HepG2 (cell line): ENCODE data around the gene PDIA6. TPM values are rescaled to one million over a fixed set of nuclear protein-coding genes. Genes with fewer than 3 reads are reported as not detected.

Experiments
- ARID2 ChIP-seq: sonication (generic); formaldehyde crosslinking; IDR thresholded peaks from 2 replicates; pipeline ENCODE4 v1.8.1; 2022; ENCODE audit warnings: mild to moderate bottlenecking, missing genetic modification reagents, borderline replicate concordance
- CBFB ChIP-seq: sonication (generic); formaldehyde crosslinking; IDR thresholded peaks from 2 replicates; pipeline ENCODE4 v1.4.0; 2020; ENCODE audit warnings: missing genetic modification reagents
- DDIT3 ChIP-seq: sonication (generic); formaldehyde crosslinking; IDR thresholded peaks from 2 replicates; pipeline ENCODE4 v1.4.0; 2020; ENCODE audit warnings: mild to moderate bottlenecking, missing genetic modification reagents
- ELK4 ChIP-seq: sonication (generic); formaldehyde crosslinking; IDR thresholded peaks from 2 replicates; pipeline ENCODE4 v1.9.0; 2021; ENCODE audit warnings: missing genetic modification reagents, borderline replicate concordance
- FOSL1 ChIP-seq: sonication (generic); formaldehyde crosslinking; IDR thresholded peaks from 2 replicates; pipeline ENCODE4 v1.9.0; 2021; ENCODE audit warnings: missing genetic modification reagents, borderline replicate concordance
- MNT ChIP-seq: fragments of 450-650 bp; IDR thresholded peaks from 2 replicates; pipeline ENCODE4 v1.6.1; 2016
- REXO4 ChIP-seq: sonication (generic); formaldehyde crosslinking; IDR thresholded peaks from 2 replicates; pipeline ENCODE4 v1.8.0; 2022; ENCODE audit warnings: missing genetic modification reagents, mild to moderate bottlenecking, borderline replicate concordance
- RXRA ChIP-seq: sonication (generic); formaldehyde crosslinking; IDR thresholded peaks from 2 replicates; pipeline ENCODE4 v1.5.1; 2020; ENCODE audit warnings: missing genetic modification reagents
- SATB2 ChIP-seq: sonication (generic); formaldehyde crosslinking; IDR thresholded peaks from 2 replicates; pipeline ENCODE4 v1.5.0; 2020; ENCODE audit warnings: missing genetic modification reagents
- TERF1 ChIP-seq: sonication (generic); formaldehyde crosslinking; IDR thresholded peaks from 2 replicates; pipeline ENCODE4 v1.8.0; 2022; ENCODE audit warnings: mild to moderate bottlenecking, missing genetic modification reagents, moderate library complexity
- YY1 ChIP-seq: IDR thresholded peaks from 2 replicates; pipeline ENCODE4 v1.6.1; 2011; ENCODE audit warnings: low read length, low read depth, moderate library complexity, mild to moderate bottlenecking; ENCODE audit not compliant: insufficient read depth, insufficient replicate concordance
- ZKSCAN1 ChIP-seq: fragments of 150-350 bp; IDR thresholded peaks from 2 replicates; pipeline ENCODE4 v1.6.1; 2014; ENCODE audit warnings: low read length
- ZNF260 ChIP-seq: sonication (generic); formaldehyde crosslinking; IDR thresholded peaks from 2 replicates; pipeline ENCODE4 v1.4.0; 2020; ENCODE audit warnings: missing genetic modification reagents, low read depth, mild to moderate bottlenecking, borderline replicate concordance
- ZNF274 ChIP-seq: sonication (generic); formaldehyde crosslinking; IDR thresholded peaks from 2 replicates; pipeline ENCODE4 v1.5.1; 2020; ENCODE audit warnings: mild to moderate bottlenecking, missing genetic modification reagents
- ZNF407 ChIP-seq: sonication (generic); formaldehyde crosslinking; IDR thresholded peaks from one replicate; pipeline ENCODE4 v1.5.1; 2020; ENCODE audit warnings: mild to moderate bottlenecking, missing genetic modification reagents; ENCODE audit errors: not compliant biosample characterization
- polyA plus RNA-seq, 8 experiments: library from polyadenylated mRNA; depleted of rRNA in 3 of 8; stranded (reverse) in 7 of 8; unstranded in 1 of 8; fragments of >200 nt; fragmentation: Illumina TruSeq in 4 of 8; extraction: Trizol in 4 of 8; gene quantifications; 2 replicates each; pipeline versions ENCODE4 v1.2.1 to v1.2.3, GENCODE V29; 2011 to 2016; ENCODE audit warnings: low read depth in 4 of 8, missing spikeins in 1 of 8, mixed read lengths in 1 of 8; ENCODE audit not compliant: insufficient read depth in 1 of 8
- total RNA-seq, 5 experiments: library from RNA; depleted of rRNA; stranded (reverse); fragments of >200 nt; fragmentation: Illumina TruSeq; extraction: Trizol; gene quantifications; 2 replicates each; pipeline ENCODE4 v1.2.3, GENCODE V29; 2016; ENCODE audit warnings: low read depth in 1 of 5

PDIA6 gene
- total and polyA plus RNA-seq, 2 of the 13 experiments (the other 11 are each of a cell fraction or from before 2014, with no cell fraction given) = 586 to 642 TPM

GRCh38 chr2:10835052-10835970, 22.7 kb upstream of the PDIA6 start (continued):
- TF ChIP-seq ZNF407 (CRISPR knock-in tag) = peak; percentile 49
- TF ChIP-seq YY1 = peak; percentile 43
- peak; percentile 33; the same call in 1 of the 2 replicates for TF ChIP-seq CBFB (CRISPR knock-in tag)
- TF ChIP-seq MNT = no peak
- no peak for TF ChIP-seq REXO4 (CRISPR knock-in tag)
- TF ChIP-seq RXRA (CRISPR knock-in tag) = peak; percentile 56; the same call in 1 of the 2 replicates
- TF ChIP-seq FOSL1 (CRISPR knock-in tag) = no peak
- no peak for TF ChIP-seq ZNF260 (CRISPR knock-in tag)
- TF ChIP-seq ARID2 (CRISPR knock-in tag) = no peak
- TF ChIP-seq SATB2 (CRISPR knock-in tag) = no peak
- TF ChIP-seq ZKSCAN1 = no peak
- TF ChIP-seq ELK4 (CRISPR knock-in tag) = no peak
- TF ChIP-seq ZNF274 (CRISPR knock-in tag) = peak; percentile 75; the same call in 1 of the 2 replicates
- TF ChIP-seq DDIT3 (CRISPR knock-in tag) = no peak
- no peak for TF ChIP-seq TERF1 (CRISPR knock-in tag)
